GM18499 (cell line): ENCODE data around the gene NDUFAF2.

Source experiments
- ATAC-seq: cut with Tn5 transposase; IDR thresholded peaks from one replicate; pipeline ENCODE4 v1.9.1; 2021; ENCODE audit warnings: moderate number of reproducible peaks; ENCODE audit not compliant: insufficient read depth, unreplicated experiment

The NDUFAF2 gene

DNA sequence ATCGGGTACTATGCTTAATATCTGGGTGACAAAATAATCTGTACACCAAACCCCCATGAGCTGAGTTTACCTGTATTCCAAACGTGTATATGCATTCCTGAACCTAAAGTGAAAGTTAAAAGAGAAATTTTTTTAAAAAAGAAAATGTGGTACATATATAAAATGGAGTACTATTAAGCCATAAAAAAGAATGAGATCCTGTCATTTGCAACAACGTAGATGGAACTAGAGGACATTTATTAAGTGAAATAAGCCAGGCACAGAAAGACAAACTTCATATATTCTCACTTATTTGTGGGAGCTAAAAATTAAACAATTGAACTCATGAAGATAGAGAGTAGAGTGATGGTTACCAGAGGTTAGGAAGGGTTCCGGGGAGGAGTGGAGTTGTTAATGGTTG lies 44.8 kb downstream of the NDUFAF2 start:
- ATAC-seq: no peak

- no peak for ATAC-seq
Observed at GRCh38 chr5:60992871-60993270, 47.9 kb downstream of the NDUFAF2 start.

GRCh38 chr5:60993425-60993824 lies 48.4 kb downstream of the NDUFAF2 start:
- ATAC-seq: no peak

GRCh38 chr5:60993875-60994571 lies 49.0 kb downstream of the NDUFAF2 start:
- no peak for ATAC-seq

GRCh38 chr5:60996368-60996767 lies 51.4 kb downstream of the NDUFAF2 start:
- ATAC-seq: no peak

DNA sequence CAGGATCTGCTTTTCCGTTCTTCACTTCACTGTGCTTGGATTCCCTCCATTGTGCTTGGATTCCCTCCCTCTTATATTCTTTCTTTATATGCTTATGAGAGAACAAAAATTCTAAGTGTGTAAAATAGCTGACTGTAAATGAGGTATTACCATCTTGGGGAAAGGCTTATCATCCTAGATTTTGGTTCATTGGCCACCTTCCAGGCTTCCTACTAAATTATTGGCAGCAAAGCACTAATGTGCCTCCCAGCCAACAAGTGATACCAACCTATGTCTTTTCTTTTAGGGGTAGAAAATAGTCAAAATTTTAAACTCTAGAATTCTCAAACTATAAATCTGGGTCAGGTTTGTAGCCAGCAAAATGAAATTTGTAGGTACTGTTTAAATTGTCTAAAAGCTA lies 52.7 kb downstream of the NDUFAF2 start:
- no peak for ATAC-seq

- ATAC-seq: no peak
Observed at GRCh38 chr5:61000887-61001286, 55.9 kb downstream of the NDUFAF2 start.

- ATAC-seq: no peak
Observed at GRCh38 chr5:61001647-61002046, 56.6 kb downstream of the NDUFAF2 start.

DNA sequence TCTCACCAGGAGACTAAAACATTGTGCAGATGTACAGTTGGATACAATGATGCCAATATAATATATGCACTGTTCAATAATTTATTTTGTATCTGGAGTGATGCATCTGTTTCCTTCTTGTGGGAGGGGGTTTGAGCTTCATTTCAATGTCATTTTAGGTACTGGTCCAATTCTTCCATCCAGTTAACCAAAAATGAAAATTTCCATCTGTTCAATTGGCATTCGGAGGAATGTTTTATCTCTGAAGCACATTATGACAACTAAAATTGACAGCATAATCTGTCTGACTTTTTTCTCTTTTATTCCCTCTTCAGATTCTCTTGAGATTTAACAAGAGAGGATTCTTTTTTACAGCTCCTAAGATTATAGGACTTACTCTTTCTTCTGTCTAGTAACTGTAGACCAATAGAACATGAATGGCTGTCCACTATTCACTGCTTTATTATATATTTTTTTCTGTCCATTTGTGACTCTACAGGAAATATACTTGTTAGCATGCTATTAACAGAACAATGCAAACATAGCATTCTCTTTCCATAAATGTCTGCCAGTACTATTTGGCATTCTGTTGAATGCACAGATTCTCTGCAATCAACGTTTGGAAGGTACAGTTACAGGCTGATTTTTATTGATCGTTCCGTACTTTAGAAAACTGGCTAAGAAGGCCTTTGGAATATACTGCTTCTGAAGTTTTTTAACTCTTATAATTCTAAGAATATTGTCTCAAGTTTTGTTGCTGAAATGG lies 57.8 kb downstream of the NDUFAF2 start:
- ATAC-seq: no peak

DNA sequence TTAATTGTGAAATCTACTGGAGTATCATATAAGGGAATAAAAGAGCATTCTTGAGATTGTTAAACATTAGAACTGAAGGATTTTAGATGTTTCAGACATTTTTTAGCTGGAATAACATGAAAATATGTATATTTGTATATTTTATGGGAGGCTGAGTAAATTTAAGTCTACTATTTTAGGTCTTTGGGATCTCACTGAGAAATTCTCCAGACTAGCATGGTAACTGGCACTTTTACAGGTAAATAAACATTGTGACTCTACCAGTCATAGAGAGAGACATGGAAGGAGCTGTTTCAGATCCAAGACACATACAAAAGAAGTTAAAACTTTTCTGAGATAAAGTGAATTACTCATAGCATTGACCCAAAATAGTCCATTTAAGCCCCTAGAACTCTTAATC lies 59.4 kb downstream of the NDUFAF2 start:
- no peak for ATAC-seq

- ATAC-seq: no peak
Observed at GRCh38 chr5:61009907-61010306, 64.9 kb downstream of the NDUFAF2 start.

DNA sequence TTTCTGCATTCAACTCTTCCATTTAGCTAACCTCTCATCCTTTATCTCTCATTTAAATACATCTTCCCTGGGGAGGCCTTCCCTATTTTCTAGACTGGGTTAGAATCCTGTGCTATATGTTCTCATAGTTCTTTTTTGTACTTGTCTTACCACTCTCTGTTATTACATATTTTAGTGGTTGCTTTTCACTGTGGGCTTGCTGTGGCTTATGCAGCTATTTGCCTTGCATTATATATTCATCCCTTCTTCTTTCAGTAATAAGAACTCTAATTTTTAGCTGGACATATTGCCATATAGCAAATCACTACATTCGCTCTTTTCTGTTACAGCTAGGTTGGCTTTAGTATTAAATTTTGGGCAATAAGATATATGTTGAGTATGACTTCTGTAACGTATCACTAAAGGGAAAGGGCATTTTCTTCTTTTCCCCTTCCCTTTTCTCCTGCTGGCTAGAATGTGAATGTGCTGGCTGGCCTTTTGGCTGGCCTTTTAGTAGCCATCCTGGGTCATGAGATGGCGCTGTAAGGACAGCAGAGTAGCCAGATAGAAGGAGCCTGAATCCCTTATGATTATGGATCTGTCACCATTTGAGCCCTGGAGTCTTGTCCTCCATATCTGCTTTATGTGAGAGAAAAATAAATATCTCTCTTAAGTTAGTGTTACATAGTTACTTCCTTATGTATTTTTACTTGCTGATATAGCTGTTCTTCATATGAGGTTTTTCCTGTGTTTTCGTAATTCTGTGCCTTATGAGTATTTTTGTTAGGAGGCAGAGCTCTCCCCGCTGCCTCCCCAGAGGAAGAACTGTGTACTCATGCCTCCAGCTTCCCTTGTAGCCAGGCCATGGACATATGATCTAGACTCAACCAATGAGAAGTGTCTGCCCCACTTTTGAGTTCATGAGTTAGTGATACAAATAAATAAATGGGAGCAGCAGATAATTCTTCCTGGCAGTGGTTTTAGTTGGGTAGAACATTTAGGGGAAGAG lies 65.8 kb downstream of the NDUFAF2 start:
- ATAC-seq: no peak

DNA sequence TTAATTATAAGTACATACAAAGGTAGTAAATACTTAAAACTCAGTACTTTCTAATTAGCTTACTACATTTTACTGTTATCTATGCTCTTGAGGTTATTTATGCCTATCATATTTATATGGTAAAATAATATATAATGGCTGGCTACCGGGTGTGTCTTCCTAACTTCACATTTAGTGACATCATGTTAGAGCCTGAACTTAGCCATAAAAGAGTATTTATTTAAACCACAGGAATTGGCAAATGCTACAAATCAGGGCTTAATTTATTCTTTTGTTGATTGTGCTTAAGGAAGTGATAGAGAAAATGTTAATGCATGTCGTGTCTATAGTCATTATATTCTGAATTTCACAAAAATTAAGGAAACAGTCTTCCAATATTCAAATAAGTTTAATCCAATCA lies 73.1 kb downstream of the NDUFAF2 start:
- no peak for ATAC-seq

DNA sequence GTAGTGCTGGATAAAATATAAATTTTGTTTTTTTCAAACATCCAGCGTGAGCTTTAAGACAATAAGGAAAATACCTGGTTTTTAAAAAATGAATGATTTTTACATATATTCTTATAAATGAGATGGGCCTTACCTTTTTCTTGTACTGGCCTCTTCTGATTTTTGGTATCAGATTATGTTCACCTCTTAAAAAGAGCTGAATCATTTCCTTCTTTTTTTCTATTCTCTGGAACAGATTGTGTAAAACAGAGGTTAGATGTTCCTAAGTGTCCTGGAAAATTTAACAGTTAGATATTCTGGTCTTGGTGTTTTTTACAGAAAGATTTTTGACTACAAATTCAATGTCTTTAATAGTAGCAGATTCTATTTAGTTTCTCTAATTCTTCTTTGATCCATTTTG lies 74.6 kb downstream of the NDUFAF2 start:
- ATAC-seq: no peak

DNA sequence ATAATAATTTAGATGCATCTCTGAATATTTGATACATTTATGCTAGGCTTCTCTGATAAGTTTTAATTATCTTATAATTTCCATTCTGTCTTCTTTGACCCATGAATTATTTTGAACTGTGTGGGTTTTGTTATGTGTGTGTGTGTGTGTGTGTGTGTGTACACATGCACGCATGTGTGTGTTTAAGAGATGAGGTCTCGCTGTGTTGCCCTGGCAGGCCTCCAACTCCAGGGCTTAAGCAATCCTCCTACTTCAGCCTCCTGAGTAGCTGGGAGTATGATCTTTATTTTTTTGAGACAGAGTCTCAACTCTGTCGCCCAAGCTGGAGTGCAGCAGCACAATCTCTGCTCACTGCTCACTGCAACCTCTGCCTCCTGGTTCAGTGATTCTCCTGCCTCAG lies 75.4 kb downstream of the NDUFAF2 start:
- ATAC-seq: no peak

GRCh38 chr5:61023131-61023530 lies 78.1 kb downstream of the NDUFAF2 start:
- no peak for ATAC-seq

GRCh38 chr5:61026004-61026403 lies 81.0 kb downstream of the NDUFAF2 start:
- ATAC-seq: no peak

DNA sequence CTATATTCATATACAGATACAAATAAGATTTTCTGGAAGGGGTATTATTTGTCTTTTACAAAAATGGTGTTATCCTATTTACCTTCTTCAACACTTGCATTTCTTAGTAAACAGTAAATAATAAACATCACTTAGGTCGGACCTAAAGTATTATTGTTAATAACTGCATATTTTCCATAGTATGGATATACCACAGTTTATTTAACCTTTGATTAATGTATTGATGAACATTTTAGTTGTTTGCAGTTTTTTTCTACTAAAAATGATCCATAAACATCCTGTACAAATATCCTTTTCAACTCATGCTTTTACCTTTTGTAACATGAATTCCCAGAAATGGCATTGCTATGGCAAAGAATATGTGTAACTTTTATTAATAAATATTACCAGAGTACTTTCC lies 83.4 kb downstream of the NDUFAF2 start:
- ATAC-seq: no peak

GRCh38 chr5:61029456-61030162 lies 84.6 kb downstream of the NDUFAF2 start:
- ATAC-seq: no peak

DNA sequence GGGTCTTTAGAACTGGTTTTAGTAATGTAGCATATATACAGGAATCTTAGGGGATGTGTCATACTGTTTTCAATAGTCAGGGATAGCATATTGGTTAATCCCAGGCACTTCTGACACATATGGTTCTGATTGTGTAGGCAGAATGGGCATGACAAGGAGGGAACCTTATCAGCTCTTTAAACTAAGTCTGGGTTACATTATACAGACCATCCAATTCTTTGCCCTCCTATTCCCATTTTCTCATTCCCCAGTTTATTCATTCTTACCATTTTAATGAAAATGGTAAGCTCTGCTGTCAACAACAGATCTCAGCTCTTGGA lies 85.1 kb downstream of the NDUFAF2 start:
- no peak for ATAC-seq
